Fibroblast of lung (primary cell): Measurements from ENCODE around the gene AKNAD1. TPM values are rescaled to one million over a fixed set of nuclear protein-coding genes. Genes with fewer than 3 reads are reported as not detected.

Source experiments
- DNase-seq, 2 donors: peaks; one replicate each; pipeline versions ENCODE4 v3.0.0 to v3.0.0-alpha.2; 2010; ENCODE audit warnings: low read depth in 2 of 2
- H2AFZ ChIP-seq: 2 replicates; pipeline ENCODE4 v1.5.1; 2012; ENCODE audit warnings: low read length, control low read depth, inconsistent platforms
- H3K27ac ChIP-seq: 2 replicates; pipeline ENCODE4 v1.5.1; 2011; ENCODE audit warnings: low read length, control low read depth; ENCODE audit not compliant: insufficient read depth
- H3K27me3 ChIP-seq: 2 replicates; pipeline ENCODE4 v1.5.1; 2011; ENCODE audit warnings: mild to moderate bottlenecking, low read length; ENCODE audit not compliant: control insufficient read depth, insufficient read depth
- H3K36me3 ChIP-seq: 2 replicates; pipeline ENCODE4 v1.5.1; 2011; ENCODE audit warnings: low read length; ENCODE audit not compliant: control insufficient read depth, insufficient read depth
- H3K4me1 ChIP-seq: 2 replicates; pipeline ENCODE4 v1.5.1; 2011; ENCODE audit warnings: low read length; ENCODE audit not compliant: control insufficient read depth, insufficient read depth; ENCODE audit errors: extremely low read depth
- H3K4me2 ChIP-seq: 2 replicates; pipeline ENCODE4 v1.5.1; 2011; ENCODE audit warnings: low read length, control low read depth; ENCODE audit not compliant: insufficient read depth; ENCODE audit errors: extremely low read depth
- H3K4me3 ChIP-seq, 4 experiments: fragments of 200-600 bp in 1 of 4; sonication (generic) in 1 of 4; replicated peaks in 1 of 4; 2 replicates each; pipeline ENCODE4 v1.5.1; 2011 to 2016; ENCODE audit warnings: low read length in 4 of 4, low read depth in 3 of 4, mild to moderate bottlenecking in 3 of 4, control low read depth in 2 of 4, inconsistent platforms in 1 of 4, mixed read lengths in 1 of 4; ENCODE audit not compliant: insufficient read depth in 1 of 4; ENCODE audit errors: control extremely low read depth in 1 of 4
- H3K79me2 ChIP-seq: 2 replicates; pipeline ENCODE4 v1.5.1; 2012; ENCODE audit warnings: mild to moderate bottlenecking, low read length, inconsistent platforms; ENCODE audit not compliant: control insufficient read depth, insufficient read depth
- H3K9ac ChIP-seq: 2 replicates; pipeline ENCODE4 v1.5.1; 2011; ENCODE audit warnings: mild to moderate bottlenecking, low read length, control low read depth; ENCODE audit not compliant: insufficient read depth
- H3K9me3 ChIP-seq: 2 replicates; pipeline ENCODE4 v1.5.1; 2012; ENCODE audit warnings: low read depth, low read length; ENCODE audit not compliant: control insufficient read depth, insufficient read depth
- H4K20me1 ChIP-seq: 2 replicates; pipeline ENCODE4 v1.5.1; 2011; ENCODE audit warnings: low read length; ENCODE audit not compliant: control insufficient read depth, insufficient read depth; ENCODE audit errors: extremely low read depth
- EZH2 ChIP-seq: IDR thresholded peaks from 2 replicates; pipeline ENCODE4 v1.5.1; 2012; ENCODE audit warnings: low read length, control low read depth, mild to moderate bottlenecking; ENCODE audit errors: missing control alignments
- polyA plus RNA-seq, 2 donors: library from polyadenylated mRNA; depleted of rRNA in 1 of 2; stranded (reverse) in 1 of 2; unstranded in 1 of 2; fragments of >200 nt; gene quantifications; 2 replicates each; pipeline ENCODE4 v1.2.1, GENCODE V29; 2011 to 2012; ENCODE audit warnings: missing spikeins in 1 of 2
- total RNA-seq: library from RNA; depleted of rRNA; stranded (reverse); fragments of >200 nt; gene quantifications from 2 replicates; pipeline ENCODE4 v1.2.1, GENCODE V29; 2014
- TF ChIP-seq, protein P1 (sequence below), 2 donors: IDR thresholded peaks in 1 of 2; conservative IDR thresholded peaks in 1 of 2; 1 replicate in 1 of 2; 2 replicates in 1 of 2; pipeline ENCODE4 v1.5.1; 2011 to 2012; ENCODE audit warnings: low read length in 2 of 2, control low read depth in 1 of 2, inconsistent platforms in 1 of 2, low read depth in 1 of 2, mild to moderate bottlenecking in 1 of 2

The AKNAD1 gene
- total and polyA plus RNA-seq, 2 donors (not counting 1 experiment from before 2014, with no cell fraction given) = 0.17 to 1.2 TPM

- no peaks in the 10 kb centered on the region for H3K27me3 ChIP-seq
- H3K79me2 ChIP-seq = no peaks in the 10 kb centered on the region
- no peak overlapping the region for H2AFZ ChIP-seq
- no peaks in the 10 kb centered on the region for H3K4me1 ChIP-seq
- H3K9me3 ChIP-seq = no peaks in the 10 kb centered on the region
- TF ChIP-seq EZH2 = no peak
- TF ChIP-seq, protein P1, sequence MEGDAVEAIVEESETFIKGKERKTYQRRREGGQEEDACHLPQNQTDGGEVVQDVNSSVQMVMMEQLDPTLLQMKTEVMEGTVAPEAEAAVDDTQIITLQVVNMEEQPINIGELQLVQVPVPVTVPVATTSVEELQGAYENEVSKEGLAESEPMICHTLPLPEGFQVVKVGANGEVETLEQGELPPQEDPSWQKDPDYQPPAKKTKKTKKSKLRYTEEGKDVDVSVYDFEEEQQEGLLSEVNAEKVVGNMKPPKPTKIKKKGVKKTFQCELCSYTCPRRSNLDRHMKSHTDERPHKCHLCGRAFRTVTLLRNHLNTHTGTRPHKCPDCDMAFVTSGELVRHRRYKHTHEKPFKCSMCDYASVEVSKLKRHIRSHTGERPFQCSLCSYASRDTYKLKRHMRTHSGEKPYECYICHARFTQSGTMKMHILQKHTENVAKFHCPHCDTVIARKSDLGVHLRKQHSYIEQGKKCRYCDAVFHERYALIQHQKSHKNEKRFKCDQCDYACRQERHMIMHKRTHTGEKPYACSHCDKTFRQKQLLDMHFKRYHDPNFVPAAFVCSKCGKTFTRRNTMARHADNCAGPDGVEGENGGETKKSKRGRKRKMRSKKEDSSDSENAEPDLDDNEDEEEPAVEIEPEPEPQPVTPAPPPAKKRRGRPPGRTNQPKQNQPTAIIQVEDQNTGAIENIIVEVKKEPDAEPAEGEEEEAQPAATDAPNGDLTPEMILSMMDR (conservative IDR thresholded peaks at IDR 0.05 in 1 of 2, IDR thresholded peaks at IDR 0.05 in 1 of 2; ENCODE audit: low read depth in 1 of 2, low read length in 2 of 2) = no peak
- H3K4me2 ChIP-seq = no peak overlapping the region
- DNase-seq = no peak
- no peak overlapping the region for H3K27ac ChIP-seq
- no peak overlapping the region for H3K4me3 ChIP-seq
- no peak overlapping the region for H3K9ac ChIP-seq
- no peaks in the 10 kb centered on the region for H4K20me1 ChIP-seq
- no peaks in the 10 kb centered on the region for H3K36me3 ChIP-seq
Observed at GRCh38 chr1:108862017-108862610, 5.2 kb upstream of the AKNAD1 start.

DNA sequence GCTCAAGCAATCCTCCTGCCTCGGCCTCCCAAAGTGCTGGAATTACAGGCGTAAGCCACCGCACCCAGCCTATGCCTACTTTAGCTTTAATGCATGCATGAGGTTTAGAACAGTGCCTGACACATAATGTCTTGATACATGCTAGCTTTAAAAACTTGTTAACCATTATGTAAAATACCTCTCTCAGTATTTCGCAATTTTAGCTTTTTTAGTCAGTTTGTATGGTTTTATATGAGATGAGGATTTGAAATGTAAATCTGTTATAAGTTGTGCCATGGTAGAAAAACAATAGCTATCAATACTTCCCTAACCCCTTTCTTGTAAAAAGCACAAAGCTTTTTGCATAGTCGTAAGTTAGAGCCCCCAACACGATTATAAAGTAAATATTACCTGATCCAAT is 4.7 kb upstream of the AKNAD1 start:
- H3K4me3 ChIP-seq = no peak overlapping the region
- no peaks in the 10 kb centered on the region for H3K27me3 ChIP-seq
- no peak for TF ChIP-seq EZH2
- TF ChIP-seq, protein P1 (conservative IDR thresholded peaks at IDR 0.05 in 1 of 2, IDR thresholded peaks at IDR 0.05 in 1 of 2; ENCODE audit: low read depth in 1 of 2, low read length in 2 of 2) = no peak
- H3K9ac ChIP-seq = no peak overlapping the region
- no peaks in the 10 kb centered on the region for H4K20me1 ChIP-seq
- no peaks in the 10 kb centered on the region for H3K9me3 ChIP-seq
- no peak overlapping the region for H2AFZ ChIP-seq
- H3K79me2 ChIP-seq = no peaks in the 10 kb centered on the region
- H3K27ac ChIP-seq = no peak overlapping the region
- no peaks in the 10 kb centered on the region for H3K36me3 ChIP-seq
- H3K4me2 ChIP-seq = no peak overlapping the region
- H3K4me1 ChIP-seq = no peaks in the 10 kb centered on the region
- DNase-seq = no peak

GRCh38 chr1:108860190-108860907 is 3.5 kb upstream of the AKNAD1 start:
- Histone ChIP-seq H3K9me3 (no peaks in the 10 kb centered on the region), H3K9ac (no peak overlapping the region), H4K20me1 (no peaks in the 10 kb centered on the region), H3K79me2 (no peaks in the 10 kb centered on the region), H3K4me1 (no peaks in the 10 kb centered on the region), H3K4me2 (no peak overlapping the region), H3K4me3 (no peak overlapping the region), H3K36me3 (no peaks in the 10 kb centered on the region), H3K27ac (no peak overlapping the region), H2AFZ (no peak overlapping the region), H3K27me3 (no peaks in the 10 kb centered on the region)
- TF ChIP-seq, protein P1 (conservative IDR thresholded peaks at IDR 0.05 in 1 of 2, IDR thresholded peaks at IDR 0.05 in 1 of 2; ENCODE audit: low read depth in 1 of 2, low read length in 2 of 2) = no peak
- TF ChIP-seq EZH2 = no peak
- no peak for DNase-seq
